ENCODE data around the gene UTP15. TPM values are rescaled to one million over a fixed set of nuclear protein-coding genes. Genes with fewer than 3 reads are reported as not detected.

The UTP15 gene
- total RNA-seq: 48.8 TPM

GRCh38 chr5:73565139-73565968, at the start of gene UTP15, which contains the start of gene ANKRA2:
TSS of gene UTP15 (plus strand) at chr5:73565743. CDS start at chr5:73567345, 1,602 bp downstream.
TSS of gene ANKRA2 (minus strand) at chr5:73565639. CDS start at chr5:73562881, 2,758 bp downstream.

GRCh38 chr5:73625944-73626811, 60.6 kb downstream of the UTP15 start, which contains the start of gene ARHGEF28:
TSS of gene ARHGEF28 (plus strand) at chr5:73626196. CDS start at chr5:73684852, 58,656 bp downstream.

Other genes starting within 250 kb of the UTP15 start
- 0.31 TPM for gene FOXD1, start 117.0 kb upstream of the UTP15 start, total RNA-seq
- gene BTF3, start 67.3 kb upstream of the UTP15 start, total RNA-seq: 216 TPM
- gene ANKRA2, start 104 bp upstream of the UTP15 start, total RNA-seq: 57.3 TPM
- gene ARHGEF28, start 60.5 kb downstream of the UTP15 start, total RNA-seq: 8.1 TPM